A549 (cell line): ENCODE data around the gene ZBTB46. TPM values are rescaled to one million over a fixed set of nuclear protein-coding genes. Genes with fewer than 3 reads are reported as not detected.

Experiments
- ATAC-seq, 2 experiments: fragments of 200-7000 bp in 1 of 2; fragments of >200 bp in 1 of 2; cut with Nextera tagmentation in 1 of 2; cut with Tn5 transposase in 1 of 2; 3 replicates each; pipeline versions ENCODE4 v1.8.0 to v1.9.1; 2018 to 2020; ENCODE audit warnings: mild to moderate bottlenecking in 1 of 2, moderate library complexity in 1 of 2
- CTCF ChIA-PET: fragments of 300-600 bp; sonication (Branson Sonifier 250); formaldehyde crosslinking; extraction: SDS; loops from one replicate; lab custom pipeline; 2021; ENCODE audit warnings: antibody characterized with exemption, inconsistent platforms; lab: Yijun Ruan, JAX
- POLR2A ChIA-PET: fragments of 350-600 bp; formaldehyde crosslinking; extraction: SDS; loops from one replicate; lab custom pipeline; 2021; ENCODE audit warnings: antibody characterized with exemption, inconsistent platforms; lab: Yijun Ruan, JAX
- DNase-seq, 2 experiments: peaks; one replicate each; pipeline versions ENCODE4 v3.0.0 to v3.0.0-alpha.2; 2011 to 2016; ENCODE audit warnings: low read depth in 1 of 2, low spot score in 1 of 2
- FAIRE-seq: peaks from 2 replicates; lab custom pipeline; 2011; peaks lifted over from hg19 to GRCh38; lab: Jason Lieb, UNC
- H3K27ac ChIP-seq, 2 experiments: fragments of >200 bp; sonication (Bioruptor Twin); formaldehyde crosslinking; 3 replicates each; pipeline ENCODE4 v1.5.1; 2016 to 2017
- H3K4me1 ChIP-seq: fragments of >200 bp; sonication (Bioruptor Twin); formaldehyde crosslinking; 3 replicates; pipeline ENCODE4 v1.6.1; 2016
- H3K4me2 ChIP-seq: fragments of >200 bp; sonication (Bioruptor Twin); formaldehyde crosslinking; 3 replicates; pipeline ENCODE4 v1.6.1; 2016
- H3K4me3 ChIP-seq: fragments of >200 bp; sonication (Bioruptor Twin); formaldehyde crosslinking; 3 replicates; pipeline ENCODE4 v1.5.1; 2016
- H3K9me3 ChIP-seq: fragments of >200 bp; sonication (Bioruptor Twin); formaldehyde crosslinking; 3 replicates; pipeline ENCODE4 v1.6.1; 2016
- CHD2 ChIP-seq: fragments of 150-350 bp; IDR thresholded peaks from 2 replicates; pipeline ENCODE4 v1.6.1; 2014; ENCODE audit warnings: low read length; ENCODE audit not compliant: partially characterized antibody
- CTCF ChIP-seq: fragments of >200 bp; sonication (Bioruptor Twin); formaldehyde crosslinking; IDR thresholded peaks from 3 replicates; pipeline ENCODE4 v1.5.1; 2016
- EHF ChIP-seq: fragments of 250-450 bp; sonication (Bioruptor Pico); IDR thresholded peaks from 2 replicates; pipeline ENCODE4 v1.5.0; 2020; ENCODE audit warnings: mild to moderate bottlenecking
- FOXS1 ChIP-seq: fragments of 250-450 bp; sonication (Bioruptor Pico); IDR thresholded peaks from 2 replicates; pipeline ENCODE4 v1.5.0; 2020; ENCODE audit warnings: mild to moderate bottlenecking, moderate library complexity
- HEYL ChIP-seq: fragments of 250-450 bp; sonication (Bioruptor Pico); IDR thresholded peaks from 2 replicates; pipeline ENCODE4 v1.8.0; 2021; ENCODE audit warnings: mild to moderate bottlenecking, moderate library complexity
- HOXB13 ChIP-seq: fragments of 250-450 bp; sonication (Bioruptor Pico); IDR thresholded peaks from 2 replicates; pipeline ENCODE4 v1.5.0; 2020; ENCODE audit warnings: low read depth, mild to moderate bottlenecking, moderate library complexity
- HOXB5 ChIP-seq: fragments of 250-450 bp; sonication (Bioruptor Pico); IDR thresholded peaks from 2 replicates; pipeline ENCODE4 v1.5.0; 2020; ENCODE audit warnings: mild to moderate bottlenecking, moderate library complexity
- MAZ ChIP-seq: fragments of 150-350 bp; IDR thresholded peaks from 2 replicates; pipeline ENCODE4 v1.6.1; 2014; ENCODE audit warnings: antibody characterized with exemption, low read depth, low read length, borderline replicate concordance
- MYC ChIP-seq: IDR thresholded peaks from 2 replicates; pipeline ENCODE4 v1.6.1; 2012; ENCODE audit warnings: mild to moderate bottlenecking, inconsistent platforms, low read length, improper control_type of control experiment, borderline replicate concordance
- POLR2AphosphoS2 ChIP-seq: conservative IDR thresholded peaks from 2 replicates; pipeline ENCODE4 v1.6.1; 2012; ENCODE audit warnings: low read length, improper control_type of control experiment, inconsistent platforms
- RAD21 ChIP-seq, 2 experiments: fragments of >200 bp in 1 of 2; sonication (Bioruptor Twin) in 1 of 2; formaldehyde crosslinking in 1 of 2; IDR thresholded peaks in 1 of 2; conservative IDR thresholded peaks in 1 of 2; 2 replicates in 1 of 2; 3 replicates in 1 of 2; pipeline ENCODE4 v1.6.1; 2012 to 2018; ENCODE audit warnings: inconsistent platforms in 1 of 2
- RCOR1 ChIP-seq: fragments of 150-350 bp; IDR thresholded peaks from 2 replicates; pipeline ENCODE4 v1.6.1; 2014; ENCODE audit warnings: antibody characterized with exemption, low read length, low read depth
- TFCP2L1 ChIP-seq: fragments of 250-450 bp; sonication (Bioruptor Pico); IDR thresholded peaks from 2 replicates; pipeline ENCODE4 v1.5.0; 2021; ENCODE audit warnings: mild to moderate bottlenecking
- TP53 ChIP-seq: fragments of 250-450 bp; sonication (Bioruptor Pico); IDR thresholded peaks from 2 replicates; pipeline ENCODE4 v1.5.0; 2021; ENCODE audit warnings: mild to moderate bottlenecking, moderate library complexity
- WGBS: methylation state at CpG from one replicate; pipeline ENCODE4 v1.1.6; 2017; ENCODE audit errors: missing lambda C conversion rate; 5-methylcytosine and 5-hydroxymethylcytosine counted together
- polyA plus RNA-seq, 4 experiments: library from polyadenylated mRNA; depleted of rRNA in 3 of 4; stranded (reverse); fragments of >200 nt; fragmentation: RNase III in 1 of 4; extraction: RNeasy Plus Mini Kit Qiagen cat#74134 plus additional on column Dnase treatment in 1 of 4; gene quantifications; 2 replicates in 3 of 4; 3 replicates in 1 of 4; pipeline ENCODE4 v1.2.3, GENCODE V29; 2011 to 2017
- TF ChIP-seq, protein P1 (sequence below): fragments of 450-650 bp; IDR thresholded peaks from 2 replicates; pipeline ENCODE4 v1.6.1; 2014; ENCODE audit warnings: antibody characterized with exemption
- TF ChIP-seq, protein P2 (sequence below): fragments of >200 bp; sonication (Bioruptor Twin); formaldehyde crosslinking; IDR thresholded peaks from 3 replicates; pipeline ENCODE4 v1.6.1; 2016

The ZBTB46 gene
- polyA plus RNA-seq, 2 of the 4 experiments (the other 2 are of a cell fraction), result 0.17 to 0.43 TPM

- TF ChIP-seq POLR2AphosphoS2 (0 out of 2 replicates have a peak, but pooled peaks have one; percentile 55), TP53 (CRISPR knock-in tag) (no peak), TFCP2L1 (CRISPR knock-in tag) (0 out of 2 replicates have a peak, but pooled peaks have one; percentile 19), CTCF (no peak), HEYL (CRISPR knock-in tag) (no peak), MYC (no peak), RAD21 (conservative IDR thresholded peaks at IDR 0.05 in 1 of 2, IDR thresholded peaks at IDR 0.05 in 1 of 2) (no peak), RCOR1 (no peak), FOXS1 (no peak), HOXB13 (CRISPR knock-in tag) (no peak)
- TF ChIP-seq, protein P1, sequence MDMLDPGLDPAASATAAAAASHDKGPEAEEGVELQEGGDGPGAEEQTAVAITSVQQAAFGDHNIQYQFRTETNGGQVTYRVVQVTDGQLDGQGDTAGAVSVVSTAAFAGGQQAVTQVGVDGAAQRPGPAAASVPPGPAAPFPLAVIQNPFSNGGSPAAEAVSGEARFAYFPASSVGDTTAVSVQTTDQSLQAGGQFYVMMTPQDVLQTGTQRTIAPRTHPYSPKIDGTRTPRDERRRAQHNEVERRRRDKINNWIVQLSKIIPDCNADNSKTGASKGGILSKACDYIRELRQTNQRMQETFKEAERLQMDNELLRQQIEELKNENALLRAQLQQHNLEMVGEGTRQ, result no peak
- TF ChIP-seq, protein P2, sequence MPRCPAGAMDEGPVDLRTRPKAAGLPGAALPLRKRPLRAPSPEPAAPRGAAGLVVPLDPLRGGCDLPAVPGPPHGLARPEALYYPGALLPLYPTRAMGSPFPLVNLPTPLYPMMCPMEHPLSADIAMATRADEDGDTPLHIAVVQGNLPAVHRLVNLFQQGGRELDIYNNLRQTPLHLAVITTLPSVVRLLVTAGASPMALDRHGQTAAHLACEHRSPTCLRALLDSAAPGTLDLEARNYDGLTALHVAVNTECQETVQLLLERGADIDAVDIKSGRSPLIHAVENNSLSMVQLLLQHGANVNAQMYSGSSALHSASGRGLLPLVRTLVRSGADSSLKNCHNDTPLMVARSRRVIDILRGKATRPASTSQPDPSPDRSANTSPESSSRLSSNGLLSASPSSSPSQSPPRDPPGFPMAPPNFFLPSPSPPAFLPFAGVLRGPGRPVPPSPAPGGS, result no peak
These were observed 134.3 kb downstream of the ZBTB46 start, which contains the start of gene TNFRSF6B (continued) for GRCh38 chr20:63696628-63697356.

- no peak for TF ChIP-seq EHF (CRISPR knock-in tag)
- TF ChIP-seq HOXB5, result no peak
- TF ChIP-seq CHD2, result no peak
- CTCF ChIA-PET, result no interaction called here
- DNase-seq (no peak), FAIRE-seq (no peak), ATAC-seq (peak in 1 of 2 experiments; percentile 3; a peak in 2 of 6 replicates)
- Histone ChIP-seq H3K4me1 (peaks cover 39% of the 10 kb centered on the region), H3K27ac (peak overlapping the region in 1 of 2 experiments; percentile 94; a peak in 3 of 6 replicates), H3K4me3 (no peak overlapping the region), H3K4me2 (no peak overlapping the region), H3K9me3 (no peaks in the 10 kb centered on the region)
- POLR2A ChIA-PET, result interaction anchor here (0.6 kb wide), 1 partner anchor 65 kb away, joined by 4 read pairs; no protein-coding TSS in a partner anchor
- WGBS, result 96% methylated on average over 4 of the region's 6 CpGs
These were observed 134.8 kb downstream of the ZBTB46 start for GRCh38 chr20:63696306-63696627.

DNA sequence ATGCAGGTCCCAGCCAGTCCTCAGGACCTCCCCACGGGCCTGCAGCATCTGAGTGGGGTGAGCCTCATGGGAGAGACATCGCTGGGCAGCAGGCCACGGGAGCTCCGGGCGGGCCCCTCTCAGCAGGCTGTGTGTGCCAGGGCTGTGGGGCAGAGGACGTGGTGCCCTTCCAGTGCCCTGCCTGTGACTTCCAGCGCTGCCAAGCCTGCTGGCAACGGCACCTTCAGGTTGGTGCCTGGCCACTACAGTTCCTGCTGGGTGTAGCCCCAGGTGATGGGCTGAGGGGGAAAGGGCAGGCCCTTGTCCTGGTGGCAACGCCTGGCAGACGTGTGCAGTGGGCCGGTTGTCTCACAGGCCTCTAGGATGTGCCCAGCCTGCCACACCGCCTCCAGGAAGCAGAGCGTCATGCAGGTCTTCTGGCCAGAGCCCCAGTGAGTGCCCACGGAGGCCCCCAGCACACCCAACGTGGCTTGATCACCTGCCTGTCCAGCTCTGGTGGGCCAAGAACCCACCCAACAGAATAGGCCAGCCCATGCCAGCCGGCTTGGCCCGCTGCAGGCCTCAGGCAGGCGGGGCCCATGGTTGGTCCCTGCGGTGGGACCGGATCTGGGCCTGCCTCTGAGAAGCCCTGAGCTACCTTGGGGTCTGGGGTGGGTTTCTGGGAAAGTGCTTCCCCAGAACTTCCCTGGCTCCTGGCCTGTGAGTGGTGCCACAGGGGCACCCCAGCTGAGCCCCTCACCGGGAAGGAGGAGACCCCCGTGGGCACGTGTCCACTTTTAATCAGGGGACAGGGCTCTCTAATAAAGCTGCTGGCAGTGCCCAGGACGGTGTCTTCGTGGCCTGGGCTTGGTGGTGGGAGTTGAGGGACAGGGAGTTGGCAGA is 135.4 kb downstream of the ZBTB46 start:
- Histone ChIP-seq H3K4me2 (no peak overlapping the region), H3K9me3 (no peaks in the 10 kb centered on the region), H3K4me3 (no peak overlapping the region), H3K4me1 (peaks cover 45% of the 10 kb centered on the region), H3K27ac (peak overlapping the region in 1 of 2 experiments; percentile 94; a peak in 3 of 6 replicates)
- no peak for TF ChIP-seq MAZ
- TF ChIP-seq POLR2AphosphoS2, result 0 out of 2 replicates have a peak, but pooled peaks have one; percentile 46
- POLR2A ChIA-PET, result interaction anchor here (0.6 kb wide), 1 partner anchor 64 kb away, joined by 4 read pairs; no protein-coding TSS in a partner anchor
- ATAC-seq (no peak), DNase-seq (no peak), FAIRE-seq (no peak)
- 86% methylated on average over 11 of the region's 25 CpGs for WGBS
- CTCF ChIA-PET, result interaction anchor here (0.6 kb wide), 1 partner anchor 93 kb away, joined by 3 read pairs; no protein-coding TSS in a partner anchor
